ES-I3 (cell line): ENCODE data around the gene UQCRFS1.
"Not testable (repeated sequence)": the region's sequence is repeated elsewhere in the genome, so short reads cannot be mapped to it uniquely, and the experiment has no call there.

Experiments
- H3K36me3 ChIP-seq: 2 replicates; pipeline ENCODE4 v1.6.1; 2013; ENCODE audit warnings: mild to moderate bottlenecking, low read length, control low read depth, moderate library complexity; ENCODE audit not compliant: insufficient read depth
- H3K4me1 ChIP-seq: 2 replicates; pipeline ENCODE4 v1.6.1; 2013; ENCODE audit warnings: mild to moderate bottlenecking, control low read depth, low read length; ENCODE audit not compliant: insufficient read depth
- H3K9ac ChIP-seq: 2 replicates; pipeline ENCODE4 v1.6.1; 2013; ENCODE audit warnings: low read depth, mild to moderate bottlenecking, low read length, moderate library complexity
- H3K9me3 ChIP-seq: 2 replicates; pipeline ENCODE4 v1.6.1; 2013; ENCODE audit warnings: mild to moderate bottlenecking, low read length, moderate library complexity; ENCODE audit not compliant: control insufficient read depth, insufficient read depth

Gene UQCRFS1

GRCh38 chr19:29241324-29241723 lies 28.4 kb upstream of the UQCRFS1 start:
- Histone ChIP-seq H3K4me1 (no peaks in the 10 kb centered on the region), H3K36me3 (no peaks in the 10 kb centered on the region), H3K9ac (no peak overlapping the region), H3K9me3 (no peaks in the 10 kb centered on the region)

GRCh38 chr19:29239213-29239776 lies 26.3 kb upstream of the UQCRFS1 start:
- no peak overlapping the region for H3K9ac ChIP-seq
- no peaks in the 10 kb centered on the region; the same call in 1 of the 2 replicates for H3K9me3 ChIP-seq
- H3K4me1 ChIP-seq, result no peaks in the 10 kb centered on the region
- no peaks in the 10 kb centered on the region for H3K36me3 ChIP-seq

- Histone ChIP-seq H3K9ac (no peak overlapping the region), H3K36me3 (no peaks in the 10 kb centered on the region), H3K4me1 (no peaks in the 10 kb centered on the region), H3K9me3 (no peaks in the 10 kb centered on the region; the same call in 1 of the 2 replicates)
Measured at GRCh38 chr19:29233591-29233990, 20.6 kb upstream of the UQCRFS1 start.

- Histone ChIP-seq H3K9me3 (no peaks in the 10 kb centered on the region; the same call in 1 of the 2 replicates), H3K9ac (no peak overlapping the region), H3K4me1 (no peaks in the 10 kb centered on the region), H3K36me3 (no peaks in the 10 kb centered on the region)
Measured at GRCh38 chr19:29232315-29232852, 19.4 kb upstream of the UQCRFS1 start.

GRCh38 chr19:29231306-29231705 lies 18.4 kb upstream of the UQCRFS1 start:
- not testable (repeated sequence) for H3K9ac ChIP-seq, H3K36me3 ChIP-seq, H3K4me1 ChIP-seq, H3K9me3 ChIP-seq

GRCh38 chr19:29217616-29218015 lies 4.7 kb upstream of the UQCRFS1 start:
- no peaks in the 10 kb centered on the region for H3K36me3 ChIP-seq
- peaks cover 11% of the 10 kb centered on the region for H3K4me1 ChIP-seq
- H3K9ac ChIP-seq, result no peak overlapping the region
- no peaks in the 10 kb centered on the region for H3K9me3 ChIP-seq

GRCh38 chr19:29216021-29216420 lies 3.1 kb upstream of the UQCRFS1 start:
- Histone ChIP-seq H3K9me3 (no peaks in the 10 kb centered on the region), H3K9ac (no peak overlapping the region), H3K36me3 (no peaks in the 10 kb centered on the region), H3K4me1 (peaks cover 11% of the 10 kb centered on the region)

- Histone ChIP-seq H3K4me1 (peaks cover 11% of the 10 kb centered on the region), H3K9ac (no peak overlapping the region), H3K9me3 (no peaks in the 10 kb centered on the region), H3K36me3 (no peaks in the 10 kb centered on the region)
Measured at GRCh38 chr19:29215322-29215845, 2.4 kb upstream of the UQCRFS1 start.

- peaks cover 11% of the 10 kb centered on the region for H3K4me1 ChIP-seq
- H3K36me3 ChIP-seq, result no peaks in the 10 kb centered on the region
- no peaks in the 10 kb centered on the region for H3K9me3 ChIP-seq
- H3K9ac ChIP-seq, result no peak overlapping the region
Measured at GRCh38 chr19:29214411-29214810, 1.5 kb upstream of the UQCRFS1 start.

- Histone ChIP-seq H3K9me3 (no peaks in the 10 kb centered on the region), H3K36me3 (peaks cover 4% of the 10 kb centered on the region; the same call in 1 of the 2 replicates), H3K4me1 (peaks cover 11% of the 10 kb centered on the region), H3K9ac (peak overlapping the region; percentile 81)
Measured at GRCh38 chr19:29212356-29212647, 649 bp downstream of the UQCRFS1 start.

GRCh38 chr19:29211562-29212355 lies 1.2 kb downstream of the UQCRFS1 start:
- Histone ChIP-seq H3K4me1 (peaks cover 9% of the 10 kb centered on the region), H3K9ac (peak overlapping the region; percentile 81), H3K36me3 (peaks cover 4% of the 10 kb centered on the region; the same call in 1 of the 2 replicates), H3K9me3 (no peaks in the 10 kb centered on the region)

GRCh38 chr19:29211041-29211440 lies 1.9 kb downstream of the UQCRFS1 start:
- H3K9ac ChIP-seq, H3K9me3 ChIP-seq, H3K4me1 ChIP-seq: not testable (repeated sequence)
- H3K36me3 ChIP-seq, result peaks cover 10% of the 10 kb centered on the region; the same call in 1 of the 2 replicates

GRCh38 chr19:29210502-29210901 lies 2.4 kb downstream of the UQCRFS1 start:
- peaks cover 12% of the 10 kb centered on the region; the same call in 1 of the 2 replicates for H3K36me3 ChIP-seq
- not testable (repeated sequence) for H3K9me3 ChIP-seq, H3K9ac ChIP-seq, H3K4me1 ChIP-seq

GRCh38 chr19:29207403-29208187 lies 5.4 kb downstream of the UQCRFS1 start:
- not testable (repeated sequence) for H3K4me1 ChIP-seq, H3K9ac ChIP-seq, H3K9me3 ChIP-seq
- H3K36me3 ChIP-seq, result peaks cover 12% of the 10 kb centered on the region; the same call in 1 of the 2 replicates
